Bone marrow (tissue), 2 donors: ENCODE measurements around the gene UHRF1.
"Not testable (repeated sequence)": the region's sequence is repeated elsewhere in the genome, so short reads cannot be mapped to it uniquely, and the experiment has no call there.

ENCODE experiments used
- DNase-seq, 2 donors: peaks; one replicate each; lab custom pipeline; 2025; lab: John Stamatoyannopoulos, UW

UHRF1 gene

DNA sequence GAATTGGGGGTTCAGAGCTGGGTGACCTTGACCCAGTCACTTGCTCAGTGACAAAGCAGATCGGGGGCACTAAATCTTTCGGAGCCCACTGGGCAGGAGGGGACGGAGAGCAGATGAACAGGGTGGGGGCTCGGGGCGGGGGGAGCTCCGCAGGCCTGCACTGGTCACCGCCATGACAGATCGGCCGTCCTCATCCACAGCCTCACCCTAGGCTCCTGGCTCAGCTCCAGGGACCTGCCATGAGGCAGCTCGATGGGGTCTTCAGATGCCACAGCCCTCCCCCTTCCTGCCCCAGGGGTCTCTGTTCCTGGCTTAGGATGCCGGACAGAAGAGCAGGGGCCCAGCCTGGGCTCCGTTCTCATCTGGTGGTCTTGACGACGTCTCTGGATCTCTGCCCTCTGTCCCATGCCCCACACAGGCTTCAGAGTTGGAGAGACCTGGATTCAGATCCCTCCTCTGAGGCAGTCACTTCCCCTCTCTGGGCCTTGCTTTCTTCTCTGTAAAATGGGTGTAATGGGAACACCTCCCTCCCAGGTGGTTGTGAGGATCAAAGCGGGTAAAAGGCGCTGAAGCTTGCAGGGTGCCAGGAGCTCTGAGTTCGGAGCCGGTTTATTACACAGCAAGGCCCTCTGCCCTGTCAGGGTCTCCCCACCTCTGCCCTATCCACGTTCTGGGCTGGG lies 62.7 kb downstream of the UHRF1 start:
- no peak for DNase-seq

DNA sequence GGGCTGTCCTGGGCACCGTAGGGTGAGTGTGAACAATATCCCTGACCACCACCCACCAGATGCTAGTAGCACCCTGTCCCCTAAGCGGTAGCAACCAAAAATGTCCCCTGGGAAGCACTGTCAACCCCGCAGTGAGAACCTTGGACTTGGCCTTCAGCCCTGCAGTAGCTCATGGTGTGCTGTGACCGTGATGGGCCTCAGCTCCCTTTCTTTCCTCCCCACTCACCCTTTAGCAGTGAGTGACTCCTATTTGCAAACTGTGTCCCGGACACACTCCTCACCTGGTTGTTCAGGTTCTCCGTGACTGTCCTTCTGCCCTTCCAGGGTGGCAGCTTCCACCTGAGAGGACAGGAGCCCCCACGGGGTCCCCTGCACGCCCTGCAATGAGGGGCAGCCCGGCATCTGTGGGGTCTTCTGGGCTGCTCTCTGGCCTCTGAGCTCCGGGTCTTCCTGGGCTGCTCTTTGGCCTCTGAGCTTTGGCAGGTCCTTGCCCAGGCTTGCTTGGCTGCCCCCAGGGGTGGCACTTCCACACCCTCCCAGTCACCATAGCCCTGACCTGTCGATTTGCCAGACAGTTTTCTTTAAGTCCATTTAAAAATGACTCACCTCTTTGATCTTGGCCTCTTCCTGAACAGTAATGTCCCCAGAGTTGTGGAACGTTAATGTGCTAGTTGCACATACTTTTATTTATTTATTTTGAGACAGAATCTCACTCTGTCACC lies 63.4 kb downstream of the UHRF1 start:
- no peak for DNase-seq

DNA sequence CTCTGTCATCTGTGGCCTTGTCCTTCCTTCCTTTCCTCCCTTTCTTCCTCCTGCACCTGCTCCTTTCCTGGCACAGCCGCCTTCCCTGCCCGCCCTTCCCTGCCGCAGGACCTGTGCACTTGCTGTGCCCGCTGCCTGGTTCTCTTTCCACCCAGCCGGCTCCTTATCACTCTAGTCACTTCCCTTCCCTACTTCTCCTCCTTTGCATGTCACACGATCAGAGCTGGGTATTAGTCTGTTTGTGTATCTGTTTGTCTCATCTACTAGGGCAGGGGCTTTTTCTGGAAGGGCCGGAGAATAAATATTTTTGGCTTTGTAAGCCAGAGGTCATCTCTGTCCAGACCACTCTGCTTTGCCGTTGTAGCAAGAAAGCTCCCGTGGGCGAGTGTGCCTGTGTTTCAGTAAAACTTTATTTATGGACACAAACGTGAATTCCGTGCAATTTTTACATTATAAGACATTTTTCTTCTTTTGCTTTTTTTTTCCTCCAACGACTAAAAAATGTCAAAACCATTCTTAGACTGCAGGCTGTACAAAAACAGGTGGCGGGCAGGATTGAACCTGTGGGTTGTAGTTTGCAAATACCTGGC lies 65.7 kb downstream of the UHRF1 start:
- DNase-seq = no peak

DNA sequence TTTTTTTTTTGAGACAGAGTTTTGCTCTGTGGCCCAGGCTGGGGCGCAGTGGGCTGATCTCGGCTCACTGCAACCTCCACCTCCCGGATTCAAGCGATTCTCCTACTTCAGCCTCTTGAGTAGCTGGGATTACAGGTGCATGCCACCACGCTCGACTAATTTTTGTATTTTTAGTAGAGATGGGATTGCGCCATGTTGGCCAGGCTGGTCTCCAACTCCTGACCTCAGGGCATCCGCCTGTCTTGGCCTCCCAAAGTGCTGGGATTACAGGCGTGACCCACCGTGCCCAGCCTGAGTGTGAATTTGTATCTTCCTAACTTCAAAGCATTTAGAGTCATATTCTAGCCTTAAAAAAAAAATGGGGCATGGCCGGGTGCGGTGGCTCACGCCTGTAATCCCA lies 66.3 kb downstream of the UHRF1 start:
- not testable (repeated sequence) for DNase-seq

DNA sequence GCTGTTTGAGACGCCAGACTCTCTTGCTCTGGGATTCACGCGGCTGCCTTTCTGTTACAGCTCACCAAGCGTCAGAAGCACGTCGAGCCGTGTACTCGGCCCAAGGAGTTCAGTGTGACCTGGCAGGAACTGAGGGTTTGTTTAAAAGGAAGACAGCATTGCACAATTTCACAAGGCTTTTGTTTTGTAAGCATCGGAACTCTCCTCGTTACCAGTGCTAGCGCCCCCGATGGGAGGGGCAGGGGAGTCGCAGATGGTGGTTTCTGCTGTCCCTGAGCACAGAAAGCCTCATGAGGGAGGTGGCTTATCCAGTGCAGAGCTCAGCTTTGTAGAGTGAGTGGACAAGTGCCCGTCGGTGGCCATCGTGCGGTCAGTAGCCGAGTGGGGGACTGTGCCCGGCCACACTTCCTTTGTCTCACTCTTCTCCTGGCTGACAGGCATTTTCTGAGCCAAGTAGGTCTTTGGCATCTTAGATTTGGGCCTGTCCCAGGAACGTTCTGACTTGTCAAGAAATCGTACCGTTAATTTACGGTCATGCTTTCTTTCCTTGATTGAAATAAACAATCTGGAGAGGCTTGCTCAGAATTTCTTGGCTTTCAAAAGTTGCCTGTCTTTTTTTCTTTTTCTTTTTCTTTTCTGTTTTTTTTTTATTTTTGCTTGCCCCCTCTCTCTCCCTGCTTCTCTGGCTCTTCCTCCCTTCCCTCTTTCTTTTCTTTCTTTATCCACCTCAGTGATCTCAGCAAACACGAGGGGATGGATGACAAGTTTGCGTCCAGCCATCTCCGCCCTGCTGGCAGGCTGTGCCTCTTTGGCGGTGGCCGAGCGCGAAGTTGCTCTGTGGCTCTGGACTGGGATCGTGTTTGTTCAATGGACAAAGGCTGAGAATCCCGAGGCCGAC lies 67.3 kb downstream of the UHRF1 start:
- DNase-seq = peak; percentile 50 to 96

DNA sequence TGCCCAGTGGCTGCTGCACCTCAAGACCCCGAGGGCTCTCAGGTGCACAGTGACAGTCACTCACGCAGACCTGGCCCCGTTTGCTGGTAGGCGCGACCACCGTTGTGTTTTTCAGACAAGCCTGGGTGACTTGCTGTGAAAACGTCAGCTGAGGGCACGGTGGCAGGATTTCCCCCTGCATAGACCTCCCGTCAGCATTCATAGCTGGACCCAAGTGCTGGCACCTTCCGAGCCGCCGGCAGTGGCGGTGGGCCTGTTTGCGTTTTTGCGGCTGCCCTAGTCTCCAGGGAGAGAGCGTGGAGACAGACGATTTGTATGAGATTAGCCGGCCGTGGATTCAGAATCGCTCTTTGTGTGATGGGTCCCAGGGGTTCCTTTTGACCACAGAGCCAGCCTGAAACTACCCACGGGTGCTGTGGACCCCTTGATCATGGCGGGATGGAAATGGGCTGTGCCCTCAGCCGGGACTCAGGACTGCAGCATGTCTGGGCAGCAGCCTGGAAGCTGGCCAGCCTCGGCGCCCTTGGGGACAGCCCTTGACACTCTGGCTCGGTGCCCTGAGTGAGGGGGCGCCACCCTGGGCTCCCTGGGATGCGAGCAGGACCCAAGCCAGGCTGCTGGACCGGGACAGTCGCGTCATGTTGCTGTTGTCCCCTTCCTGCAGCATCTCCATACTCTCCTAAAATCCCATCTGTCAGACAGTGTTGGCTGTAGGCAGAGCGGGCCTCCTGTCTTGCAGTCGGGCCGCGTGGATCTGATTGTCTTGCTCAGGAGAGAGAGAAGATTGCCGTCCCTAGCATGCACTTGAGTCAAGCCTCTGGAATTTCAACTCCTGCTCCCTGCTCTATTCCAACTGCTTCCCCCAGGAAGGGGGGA lies 68.2 kb downstream of the UHRF1 start:
- DNase-seq = no peak

DNA sequence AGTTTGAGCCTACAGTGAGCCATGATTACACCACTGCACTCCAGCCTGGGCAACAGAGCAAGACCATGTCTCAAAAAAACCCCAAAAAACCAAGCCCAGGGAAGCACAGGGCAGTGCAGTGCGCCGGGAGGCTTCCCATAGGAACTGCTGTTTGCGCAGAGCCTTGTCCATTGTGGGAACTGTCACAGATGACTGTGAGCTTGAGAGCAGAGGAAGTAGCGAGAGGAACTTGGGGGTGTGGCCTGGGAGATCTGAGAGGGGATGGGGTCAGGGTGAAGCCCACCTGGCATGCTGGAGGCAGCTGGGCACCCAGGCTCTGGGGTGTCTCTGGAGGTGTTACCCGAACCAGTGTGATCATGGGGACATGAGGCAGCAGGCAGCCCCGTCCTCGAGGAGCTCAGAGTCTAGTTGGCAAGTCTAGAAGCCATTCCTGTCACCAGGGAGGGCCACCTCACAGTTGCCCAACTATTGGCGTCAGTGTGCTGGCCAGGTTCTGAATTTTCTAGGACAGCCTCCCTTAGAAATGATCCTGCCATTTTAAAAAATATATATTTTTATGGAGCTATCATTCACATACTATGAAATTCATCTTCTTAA lies 70.0 kb downstream of the UHRF1 start:
- DNase-seq = peak in 1 of 2 donors; percentile 4

DNA sequence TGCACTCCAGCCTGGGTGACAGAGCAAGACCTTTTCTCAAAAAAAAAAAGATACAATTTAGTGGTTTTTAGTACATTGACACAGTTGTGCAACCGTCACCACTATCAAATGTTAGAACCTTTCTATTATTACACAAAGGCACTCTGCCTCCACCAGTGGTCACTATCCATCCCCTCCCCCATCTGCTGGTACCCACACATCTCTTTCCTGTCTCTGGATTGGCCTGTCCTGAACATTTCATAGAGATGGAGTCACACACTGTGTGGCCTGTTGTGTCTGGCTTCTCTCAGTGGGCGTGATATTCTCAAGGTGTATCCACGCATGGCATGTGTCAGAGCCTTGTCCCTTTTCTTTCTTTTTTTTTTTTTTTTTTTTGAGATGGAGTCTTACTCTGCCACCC lies 70.8 kb downstream of the UHRF1 start:
- no peak for DNase-seq

DNA sequence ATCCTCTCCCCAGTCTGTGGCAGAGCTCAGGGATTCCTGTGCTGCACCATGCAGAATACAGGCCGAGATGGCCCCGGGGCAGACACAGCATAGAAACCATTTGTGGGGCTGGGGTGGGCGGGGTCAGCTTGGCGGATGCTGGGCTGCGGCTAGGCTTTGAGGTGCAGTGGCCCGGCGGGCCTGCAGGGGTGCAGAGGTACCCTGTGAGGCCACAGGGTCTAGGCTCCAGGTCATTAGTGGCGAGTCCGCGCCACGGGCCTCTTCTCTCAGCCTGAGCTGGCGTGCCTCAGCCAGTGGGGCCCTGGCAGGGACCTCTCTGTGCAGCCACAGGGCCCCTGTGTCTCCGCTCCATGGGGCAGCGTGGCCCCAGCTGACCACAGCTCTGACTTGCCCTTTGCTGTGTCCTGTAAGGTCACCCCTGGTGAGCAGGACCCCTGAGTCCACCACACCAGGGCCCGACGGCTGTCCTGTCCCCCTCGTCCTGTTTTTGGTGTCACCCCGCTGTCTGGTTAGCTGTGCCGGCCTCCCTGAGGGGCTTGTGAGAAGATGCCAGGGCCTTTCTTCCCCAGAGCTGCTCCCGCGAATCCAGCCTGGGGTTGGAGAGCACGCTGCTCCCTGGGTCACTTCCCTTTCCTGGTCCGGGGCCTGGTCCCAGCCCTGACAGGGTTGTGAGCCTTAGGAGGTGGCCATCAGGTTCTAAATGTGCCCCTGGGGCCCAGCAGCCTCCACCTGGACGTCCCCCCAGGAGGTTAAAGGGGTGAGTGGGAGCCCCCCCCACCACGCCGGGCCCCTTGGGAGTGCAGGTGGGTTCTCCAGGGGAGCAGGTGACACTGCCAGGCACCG lies 71.8 kb downstream of the UHRF1 start:
- DNase-seq = no peak

DNA sequence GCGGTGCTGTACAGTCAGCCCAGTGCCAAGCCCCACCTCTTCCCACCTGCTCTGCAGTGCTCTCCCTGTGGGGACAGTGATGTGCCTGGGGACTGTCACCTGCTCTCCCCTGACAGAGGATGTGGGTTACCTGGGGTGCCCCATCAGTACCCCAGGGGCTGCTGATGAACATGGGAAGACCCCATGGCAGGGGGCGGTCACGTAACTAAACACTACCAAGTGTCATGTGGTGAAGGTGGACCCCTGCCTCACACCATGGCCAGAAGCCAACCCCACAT lies 72.3 kb downstream of the UHRF1 start:
- no peak for DNase-seq

DNA sequence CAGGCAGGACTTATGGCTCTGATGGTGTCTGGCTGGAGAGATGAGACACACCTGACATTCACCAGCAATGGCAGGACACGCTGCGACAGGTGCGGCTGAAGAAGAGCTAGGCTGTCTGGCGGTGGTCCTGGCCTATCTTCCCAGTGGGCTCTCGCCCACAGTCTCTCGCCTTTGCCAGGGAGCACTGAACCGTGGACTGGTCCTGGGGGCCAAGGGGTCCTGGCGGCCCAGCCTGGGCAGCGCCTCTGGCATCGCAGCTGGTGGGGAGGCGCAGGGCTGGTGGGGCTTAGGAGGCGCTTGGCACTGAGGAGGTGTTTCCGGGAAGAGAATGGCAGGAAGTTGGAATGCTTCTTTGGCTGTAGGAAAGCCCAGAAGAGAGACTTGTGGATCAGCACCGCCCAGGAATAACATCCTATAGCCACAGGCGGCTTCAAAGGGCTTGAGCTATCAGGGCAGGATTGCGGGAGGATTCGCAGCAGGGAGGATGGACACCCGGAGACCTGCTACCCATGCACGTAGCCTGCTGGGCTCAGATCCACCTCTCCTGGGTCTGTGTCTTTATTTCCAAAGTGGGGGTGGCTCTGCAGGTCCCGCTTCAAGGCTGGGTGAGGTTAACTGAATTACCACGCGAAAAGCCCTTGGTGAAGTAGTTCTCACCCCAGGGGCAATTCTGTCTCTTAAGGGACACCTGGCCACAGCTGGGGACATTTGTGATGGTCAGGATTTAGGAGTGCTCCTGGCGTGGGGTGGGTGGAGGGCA lies 74.2 kb downstream of the UHRF1 start:
- DNase-seq = no peak

DNA sequence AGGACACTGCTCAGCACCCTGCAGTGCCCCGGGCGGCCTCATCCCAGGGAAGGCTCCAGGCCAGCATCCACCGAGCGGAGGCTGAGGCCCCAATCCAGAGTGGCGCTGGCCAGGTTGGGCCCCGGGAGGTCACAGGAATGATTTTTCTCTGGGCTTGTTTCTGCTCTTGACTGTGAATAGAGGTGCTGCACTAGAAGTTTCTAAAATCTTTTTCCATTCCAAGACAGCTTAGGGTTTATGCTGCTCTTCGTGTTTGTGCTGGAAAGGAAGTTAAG lies 74.7 kb downstream of the UHRF1 start:
- no peak for DNase-seq

DNA sequence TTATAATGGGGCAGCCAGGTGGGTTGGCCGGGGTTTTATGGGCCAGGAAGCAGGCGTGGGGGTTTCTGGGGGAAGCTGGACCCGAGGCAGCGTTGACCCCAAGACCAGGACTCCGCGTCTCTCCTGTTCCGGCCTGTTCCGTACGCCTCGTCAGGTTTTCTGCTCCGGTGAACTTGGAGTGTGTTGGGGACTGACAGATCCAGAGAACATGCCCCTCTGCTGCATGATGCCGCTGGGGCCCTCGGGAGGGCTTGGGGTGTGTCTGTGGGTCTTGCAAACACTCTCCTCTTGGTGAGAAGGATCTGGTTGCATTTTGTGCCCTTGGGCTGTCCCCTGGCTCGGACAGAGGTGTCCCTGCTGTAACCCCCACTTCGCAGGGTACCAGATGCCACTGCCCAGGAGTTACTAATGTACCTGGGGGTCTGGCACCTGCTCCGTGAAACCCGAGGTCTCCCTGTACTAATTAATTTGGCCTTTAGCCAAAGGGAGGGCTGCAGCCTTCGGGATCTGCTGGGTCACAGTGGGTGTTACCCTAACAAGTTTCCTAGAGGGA lies 75.2 kb downstream of the UHRF1 start:
- no peak for DNase-seq

DNA sequence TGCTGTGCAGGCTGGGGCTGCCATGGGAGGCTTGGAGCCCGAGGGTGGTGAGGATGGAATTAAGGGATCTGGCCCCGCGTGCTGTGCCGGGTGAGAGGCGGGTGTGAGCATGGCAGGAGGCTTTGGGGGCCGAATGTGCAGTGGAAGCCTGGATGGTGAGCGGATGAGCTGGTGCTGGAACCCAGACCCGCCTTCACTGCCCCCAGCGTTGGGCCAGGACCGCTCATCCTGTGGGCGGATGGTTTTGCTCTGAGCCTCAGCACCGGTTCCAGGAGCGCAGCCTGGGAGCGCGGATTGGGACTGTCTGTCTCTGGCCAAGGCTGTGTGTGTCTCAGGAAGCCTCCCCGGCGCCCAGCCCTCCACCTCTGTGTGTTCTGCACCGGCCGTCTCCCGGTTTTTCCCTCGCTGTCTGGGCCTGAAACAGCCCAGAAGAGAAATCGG lies 76.3 kb downstream of the UHRF1 start:
- no peak for DNase-seq

DNA sequence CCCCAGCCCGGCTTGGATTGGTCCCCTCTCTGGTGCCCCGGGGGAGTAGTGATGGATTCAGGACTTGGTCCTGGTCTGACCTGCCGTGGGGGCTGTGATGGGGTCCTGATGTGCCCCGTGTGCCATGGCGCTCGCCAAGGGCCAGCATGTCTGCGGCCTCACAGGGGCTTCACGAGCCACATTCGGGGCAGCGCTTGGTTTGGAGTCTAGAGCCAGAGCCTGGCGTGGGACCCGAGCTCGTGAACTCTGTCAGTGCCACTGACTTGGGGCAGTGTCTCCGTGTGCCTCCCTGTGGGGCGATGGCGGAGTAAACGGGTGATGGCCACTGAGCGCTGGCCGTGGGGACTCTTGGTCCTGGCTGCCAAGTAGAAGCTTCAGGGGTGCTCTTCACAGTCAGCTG lies 76.8 kb downstream of the UHRF1 start:
- DNase-seq = no peak

DNA sequence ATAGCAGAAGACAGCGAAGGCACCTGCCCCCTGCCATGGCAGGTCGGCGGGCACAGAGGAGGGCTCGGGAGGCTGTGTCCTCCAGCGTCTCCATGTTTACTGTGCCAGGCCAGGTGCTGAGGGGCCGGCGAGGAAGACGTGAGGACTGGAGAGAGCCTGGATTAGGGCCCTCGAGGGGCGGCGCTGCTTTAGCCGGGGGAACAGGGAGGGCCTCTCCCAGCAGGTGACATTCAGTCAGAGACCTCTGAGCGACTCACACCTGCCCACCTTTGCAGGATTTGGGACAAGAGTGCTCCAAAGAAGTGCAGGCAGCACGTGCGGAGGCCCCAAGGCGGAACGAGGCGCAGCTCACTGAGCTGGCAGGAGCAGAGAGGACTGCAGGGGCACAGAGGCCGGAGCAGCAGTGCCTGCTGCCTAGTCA lies 77.2 kb downstream of the UHRF1 start:
- DNase-seq = no peak

DNA sequence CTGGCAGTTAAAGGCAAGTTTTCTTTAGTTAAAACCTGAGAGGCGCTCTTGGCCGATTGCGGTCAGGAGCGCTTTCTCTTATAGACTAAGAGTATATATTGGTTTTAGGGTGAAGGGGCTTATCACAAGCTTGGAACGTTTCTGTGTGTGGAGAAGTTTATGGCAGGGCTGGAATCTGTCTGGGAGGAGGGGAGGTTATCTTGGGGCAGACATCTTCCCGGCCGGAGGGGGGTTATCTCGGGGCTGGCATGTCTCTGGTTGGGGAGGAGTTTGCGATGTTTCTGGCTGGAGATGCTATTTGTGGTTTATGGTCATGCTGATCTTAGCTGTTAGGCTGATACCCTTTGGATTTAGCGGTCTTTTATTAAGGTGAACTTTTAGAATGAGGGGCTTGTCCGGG lies 78.0 kb downstream of the UHRF1 start:
- no peak for DNase-seq

DNA sequence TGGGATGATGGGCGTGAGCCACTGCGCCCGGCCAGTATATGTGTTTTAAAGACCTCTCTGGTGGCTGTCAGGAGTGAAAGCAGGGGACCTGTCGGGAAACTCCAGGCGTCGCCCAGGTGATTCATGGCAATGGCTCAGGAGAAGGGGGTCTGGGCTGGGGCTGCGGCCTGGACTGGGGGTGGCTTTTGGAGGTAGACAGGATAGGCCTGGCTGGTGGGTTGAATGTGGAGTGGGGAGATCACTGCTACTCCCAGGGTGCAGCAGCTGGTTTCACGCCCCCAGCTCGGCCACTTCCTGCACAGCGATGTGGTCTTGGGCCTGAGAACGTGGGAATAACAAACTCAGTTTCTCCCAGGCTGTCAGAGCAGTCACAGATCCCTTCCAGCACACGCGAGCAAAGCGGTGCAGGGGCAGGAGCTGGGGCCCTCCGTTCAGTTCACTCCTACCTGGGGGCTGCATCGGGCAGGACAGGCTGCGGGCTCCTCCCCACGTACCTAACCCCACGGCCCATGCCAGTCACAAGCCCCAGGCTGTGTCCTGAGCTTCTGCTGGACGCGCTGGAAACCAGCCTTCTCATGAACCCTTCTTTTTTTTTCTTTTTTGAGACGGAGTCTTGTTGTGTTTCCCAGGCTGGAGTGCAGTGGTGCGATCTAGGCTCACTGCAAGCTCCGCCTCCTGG lies 78.5 kb downstream of the UHRF1 start:
- no peak for DNase-seq

DNA sequence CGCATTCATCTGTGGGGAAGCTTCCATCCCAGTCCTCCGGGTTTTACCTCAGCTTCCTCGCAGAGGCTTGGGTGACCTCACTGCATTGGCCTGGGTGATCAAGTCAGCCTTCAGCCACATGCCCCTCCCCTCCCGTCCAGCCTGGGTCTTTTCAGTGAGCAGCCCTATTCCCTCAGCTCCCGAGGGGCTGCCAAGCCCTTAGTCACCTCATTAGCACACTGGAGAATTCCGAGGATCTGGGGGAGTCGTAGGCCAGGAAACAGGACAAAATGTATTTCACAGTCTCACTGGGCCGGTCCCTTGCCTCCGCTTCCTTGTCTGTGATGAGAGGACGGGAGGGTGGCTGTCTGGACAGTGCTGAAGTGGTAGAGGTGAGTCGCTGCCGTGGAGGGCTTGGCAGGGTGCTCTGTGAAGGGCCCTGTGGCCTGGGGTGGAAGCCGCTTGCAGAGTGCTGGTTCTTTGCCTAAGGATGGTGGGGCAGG lies 79.5 kb downstream of the UHRF1 start:
- DNase-seq = no peak
